Parathyroid adenoma (tissue), 2 donors: ENCODE results near the gene ABCB1.

ENCODE experiments used
- H2AFZ ChIP-seq: fragments of 300-600 bp; sonication (generic); one replicate; pipeline ENCODE4 v1.7.0; 2017; ENCODE audit warnings: antibody characterized with exemption, mild to moderate bottlenecking
- H3K27ac ChIP-seq: fragments of 300-600 bp; sonication (generic); one replicate; pipeline ENCODE4 v1.7.0; 2017
- H3K27me3 ChIP-seq: fragments of 300-600 bp; sonication (generic); one replicate; pipeline ENCODE4 v1.7.0; 2017; ENCODE audit warnings: low read length; ENCODE audit not compliant: control insufficient read depth, insufficient read depth
- H3K36me3 ChIP-seq: fragments of 300-600 bp; sonication (generic); one replicate; pipeline ENCODE4 v1.7.0; 2017; ENCODE audit warnings: low read length; ENCODE audit not compliant: control insufficient read depth, insufficient read depth
- H3K4me1 ChIP-seq: fragments of 300-600 bp; sonication (generic); one replicate; pipeline ENCODE4 v1.7.0; 2017; ENCODE audit warnings: control low read depth
- H3K4me2 ChIP-seq: fragments of 300-600 bp; sonication (generic); one replicate; pipeline ENCODE4 v1.7.0; 2017; ENCODE audit warnings: low read length
- H3K4me3 ChIP-seq: fragments of 300-600 bp; sonication (generic); one replicate; pipeline ENCODE4 v1.7.0; 2017; ENCODE audit warnings: low read depth, low read length
- H3K79me2 ChIP-seq: fragments of 300-600 bp; sonication (generic); one replicate; pipeline ENCODE4 v1.7.0; 2017; ENCODE audit warnings: control low read depth
- H3K9ac ChIP-seq: fragments of 300-600 bp; sonication (generic); one replicate; pipeline ENCODE4 v1.7.0; 2017; ENCODE audit warnings: mild to moderate bottlenecking
- H3K9me3 ChIP-seq: fragments of 300-600 bp; sonication (generic); one replicate; pipeline ENCODE4 v1.7.0; 2017; ENCODE audit warnings: low read length; ENCODE audit not compliant: control insufficient read depth
- TF ChIP-seq, protein P1 (sequence below): fragments of 300-600 bp; sonication (generic); IDR thresholded peaks from one replicate; pipeline ENCODE4 v1.7.0; 2017; ENCODE audit warnings: antibody characterized with exemption, mild to moderate bottlenecking
- donor health status: primary hyperparathyroidism.

ABCB1 gene

DNA sequence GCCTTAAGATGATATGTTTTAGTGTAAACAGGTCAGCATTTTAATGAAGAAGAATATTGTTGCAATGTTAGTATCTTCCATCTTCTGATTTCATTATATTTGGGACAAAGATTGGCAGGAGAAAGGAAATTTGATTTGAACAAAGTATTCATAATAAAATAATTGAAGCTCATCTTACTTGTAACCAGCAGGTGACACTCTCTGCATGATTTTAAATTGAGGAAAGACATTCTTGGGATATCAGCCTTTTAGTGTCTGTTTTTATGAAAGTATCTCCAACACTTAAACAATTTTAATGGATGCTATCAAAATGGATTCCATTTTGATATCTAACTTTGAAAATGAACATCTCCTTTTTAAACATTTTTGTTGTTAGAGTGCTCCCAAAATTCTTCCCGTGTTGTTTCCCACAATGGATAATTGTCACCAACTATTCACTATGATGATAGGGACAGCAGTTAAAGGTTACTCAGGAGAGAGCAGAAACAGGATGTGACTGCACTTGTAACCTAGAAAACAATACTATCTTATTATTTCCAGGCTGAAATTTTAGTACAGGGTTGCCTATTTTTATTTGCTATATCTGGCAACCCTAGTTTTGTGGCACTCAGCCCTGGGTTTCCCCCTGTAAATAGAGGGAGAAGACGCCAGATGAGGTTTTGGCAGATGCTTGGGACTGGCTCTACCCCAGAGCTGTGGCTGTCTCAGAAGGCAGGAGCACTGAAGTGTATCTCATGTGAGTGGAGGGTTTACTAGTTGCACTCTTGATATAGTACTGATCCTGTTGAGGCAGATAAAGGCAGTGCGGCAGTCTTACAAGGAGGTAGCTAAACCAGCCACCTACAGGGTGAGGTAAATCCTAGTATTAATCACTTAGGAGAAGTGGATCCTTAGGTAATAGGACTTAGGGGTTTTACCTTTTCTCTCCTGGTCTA is 94.2 kb downstream of the ABCB1 start:
- Histone ChIP-seq H2AFZ (no peak overlapping the region), H3K27ac (no peak overlapping the region), H3K9ac (no peak overlapping the region), H3K4me2 (no peak overlapping the region), H3K4me3 (no peak overlapping the region), H3K27me3 (no peaks in the 10 kb centered on the region), H3K36me3 (no peaks in the 10 kb centered on the region), H3K4me1 (no peaks in the 10 kb centered on the region), H3K9me3 (no peaks in the 10 kb centered on the region), H3K79me2 (no peaks in the 10 kb centered on the region)
- TF ChIP-seq, protein P1, sequence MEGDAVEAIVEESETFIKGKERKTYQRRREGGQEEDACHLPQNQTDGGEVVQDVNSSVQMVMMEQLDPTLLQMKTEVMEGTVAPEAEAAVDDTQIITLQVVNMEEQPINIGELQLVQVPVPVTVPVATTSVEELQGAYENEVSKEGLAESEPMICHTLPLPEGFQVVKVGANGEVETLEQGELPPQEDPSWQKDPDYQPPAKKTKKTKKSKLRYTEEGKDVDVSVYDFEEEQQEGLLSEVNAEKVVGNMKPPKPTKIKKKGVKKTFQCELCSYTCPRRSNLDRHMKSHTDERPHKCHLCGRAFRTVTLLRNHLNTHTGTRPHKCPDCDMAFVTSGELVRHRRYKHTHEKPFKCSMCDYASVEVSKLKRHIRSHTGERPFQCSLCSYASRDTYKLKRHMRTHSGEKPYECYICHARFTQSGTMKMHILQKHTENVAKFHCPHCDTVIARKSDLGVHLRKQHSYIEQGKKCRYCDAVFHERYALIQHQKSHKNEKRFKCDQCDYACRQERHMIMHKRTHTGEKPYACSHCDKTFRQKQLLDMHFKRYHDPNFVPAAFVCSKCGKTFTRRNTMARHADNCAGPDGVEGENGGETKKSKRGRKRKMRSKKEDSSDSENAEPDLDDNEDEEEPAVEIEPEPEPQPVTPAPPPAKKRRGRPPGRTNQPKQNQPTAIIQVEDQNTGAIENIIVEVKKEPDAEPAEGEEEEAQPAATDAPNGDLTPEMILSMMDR = peak; percentile 31

DNA sequence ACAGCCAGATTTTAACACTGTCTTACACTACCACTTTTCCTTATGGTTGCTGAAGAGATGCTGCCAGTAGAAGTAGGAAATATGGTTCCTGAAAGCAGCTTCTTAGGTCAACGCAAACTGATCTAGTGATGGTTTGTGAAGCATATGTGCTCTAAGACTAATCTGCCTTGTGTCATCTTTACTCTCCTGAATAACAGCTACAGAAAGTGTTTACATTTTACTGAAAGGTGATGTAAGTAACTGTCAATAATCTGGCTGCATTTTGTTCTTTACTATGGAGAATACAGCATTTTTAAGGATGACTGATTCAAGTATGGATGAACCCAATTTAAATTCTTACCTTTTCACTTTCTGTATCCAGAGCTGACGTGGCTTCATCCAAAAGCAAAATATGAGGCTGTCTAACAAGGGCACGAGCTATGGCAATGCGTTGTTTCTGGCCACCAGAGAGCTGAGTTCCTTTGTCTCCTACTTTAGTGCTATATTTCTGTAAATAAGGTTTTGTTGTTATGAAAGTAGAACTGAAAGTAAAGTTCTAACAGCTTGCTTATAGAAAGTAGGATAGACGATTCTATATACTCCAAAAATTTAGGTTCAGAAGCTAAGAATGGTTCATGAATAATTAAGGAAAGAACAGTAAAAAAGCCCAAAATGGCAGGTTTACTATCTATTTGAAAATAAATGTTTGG is 95.0 kb downstream of the ABCB1 start:
- no peaks in the 10 kb centered on the region for H3K27me3 ChIP-seq
- TF ChIP-seq, protein P1 = no peak
- H3K79me2 ChIP-seq = no peaks in the 10 kb centered on the region

DNA sequence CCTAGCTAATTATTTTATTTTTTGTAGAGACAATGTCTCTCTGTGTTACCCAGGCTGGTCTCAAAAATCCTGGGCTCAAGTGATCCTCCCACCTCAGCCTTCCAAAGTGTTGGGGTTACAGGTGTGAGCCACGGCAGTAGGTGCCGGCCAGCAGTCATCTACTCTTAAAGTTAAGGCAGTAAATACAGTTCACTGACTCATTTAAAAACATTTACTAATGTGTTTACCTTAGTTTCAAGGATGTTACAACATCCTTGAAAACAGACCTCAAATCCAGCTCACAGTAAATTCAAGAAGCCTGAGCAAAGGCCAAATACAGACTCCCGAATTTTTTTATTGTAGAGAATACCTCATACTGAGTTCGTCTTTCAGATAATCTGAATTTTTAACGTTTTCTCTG is 95.6 kb downstream of the ABCB1 start:
- H3K9ac ChIP-seq = no peak overlapping the region
- H3K36me3 ChIP-seq = no peaks in the 10 kb centered on the region
- TF ChIP-seq, protein P1 = no peak
- no peaks in the 10 kb centered on the region for H3K27me3 ChIP-seq
- H3K4me3 ChIP-seq = no peak overlapping the region
- H3K4me2 ChIP-seq = no peak overlapping the region
- no peaks in the 10 kb centered on the region for H3K9me3 ChIP-seq
- H3K27ac ChIP-seq = no peak overlapping the region
- no peaks in the 10 kb centered on the region for H3K4me1 ChIP-seq
- no peak overlapping the region for H2AFZ ChIP-seq
- no peaks in the 10 kb centered on the region for H3K79me2 ChIP-seq

More for the DNA sequence above, 95.0 kb downstream of the ABCB1 start:
- Histone ChIP-seq H3K36me3 (no peaks in the 10 kb centered on the region), H2AFZ (no peak overlapping the region), H3K4me3 (no peak overlapping the region), H3K27ac (no peak overlapping the region), H3K9me3 (no peaks in the 10 kb centered on the region), H3K9ac (no peak overlapping the region), H3K4me2 (no peak overlapping the region), H3K4me1 (no peaks in the 10 kb centered on the region)

DNA sequence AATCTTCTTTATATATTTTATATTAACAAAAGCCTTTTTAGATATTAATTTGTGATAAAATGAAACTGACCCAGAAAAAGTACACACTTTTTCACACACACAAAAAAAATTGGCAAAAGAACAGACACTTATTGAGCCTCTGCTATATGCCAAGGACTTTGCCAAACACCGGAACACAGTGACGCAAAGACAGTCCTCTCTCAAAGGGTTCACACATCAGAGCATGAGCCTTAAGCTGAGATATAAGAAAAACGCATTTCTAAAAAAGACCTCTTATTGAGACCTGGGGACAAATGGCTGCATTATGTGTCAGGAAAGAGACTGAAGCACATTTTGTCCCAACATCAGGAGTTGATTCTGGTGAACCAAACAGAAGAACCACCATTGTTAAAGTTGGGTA is 101.2 kb downstream of the ABCB1 start:
- H3K27me3 ChIP-seq = no peaks in the 10 kb centered on the region
- TF ChIP-seq, protein P1 = no peak
- no peak overlapping the region for H2AFZ ChIP-seq
- no peak overlapping the region for H3K4me2 ChIP-seq
- H3K9me3 ChIP-seq = no peaks in the 10 kb centered on the region
- no peaks in the 10 kb centered on the region for H3K4me1 ChIP-seq
- H3K36me3 ChIP-seq = no peaks in the 10 kb centered on the region
- H3K4me3 ChIP-seq = no peak overlapping the region
- H3K9ac ChIP-seq = no peak overlapping the region
- no peak overlapping the region for H3K27ac ChIP-seq
- H3K79me2 ChIP-seq = no peaks in the 10 kb centered on the region
